HL-60 (cell line): ENCODE data around the gene EDRF1.

Source experiments
- DNase-seq, 2 experiments: peaks; one replicate each; pipeline ENCODE4 v3.0.0-alpha.2; 2010 to 2020; ENCODE audit warnings: low read depth in 1 of 2, low spot score in 1 of 2
- H3K27ac ChIP-seq: fragments of 250-450 bp; sonication (Bioruptor Pico); replicated peaks from 2 replicates; pipeline ENCODE4 v1.5.1; 2020; ENCODE audit warnings: mild to moderate bottlenecking, moderate library complexity
- H3K27me3 ChIP-seq: fragments of 250-450 bp; sonication (Bioruptor Pico); 2 replicates; pipeline ENCODE4 v1.5.1; 2021; ENCODE audit warnings: mild to moderate bottlenecking, moderate library complexity; ENCODE audit not compliant: insufficient read depth, poor library complexity, severe bottlenecking
- H3K4me3 ChIP-seq: replicated peaks from 2 replicates; pipeline ENCODE4 v1.5.1; 2011; ENCODE audit warnings: mild to moderate bottlenecking, control low read depth, low read length; ENCODE audit not compliant: insufficient read depth
- CTCF ChIP-seq: IDR thresholded peaks from one replicate; pipeline ENCODE4 v1.5.1; 2011; ENCODE audit warnings: low read length, control low read depth, inconsistent platforms; ENCODE audit not compliant: insufficient read depth
- GABPA ChIP-seq: IDR thresholded peaks from 2 replicates; pipeline ENCODE4 v1.6.1; 2012; ENCODE audit warnings: low read depth
- POLR2AphosphoS5 ChIP-seq: IDR thresholded peaks from 2 replicates; pipeline ENCODE4 v1.6.1; 2012; ENCODE audit warnings: low read depth
- REST ChIP-seq: IDR thresholded peaks from 2 replicates; pipeline ENCODE4 v1.6.1; 2012; ENCODE audit warnings: low read depth; ENCODE audit not compliant: insufficient replicate concordance
- SPI1 ChIP-seq: IDR thresholded peaks from 2 replicates; pipeline ENCODE4 v1.6.1; 2012; ENCODE audit warnings: low read depth, mild to moderate bottlenecking, borderline replicate concordance

EDRF1 gene

GRCh38 chr10:125683063-125683462, 36.4 kb upstream of the EDRF1 start, which contains the start of gene TEX36:
TSS of gene TEX36 (minus strand) at chr10:125683163. CDS start at chr10:125682989, 174 bp downstream.
- H3K4me3 ChIP-seq: no peak within 1 kb of the TSS
- no peak for TF ChIP-seq REST
- no peak for TF ChIP-seq POLR2AphosphoS5
- no peak for TF ChIP-seq GABPA
- no peak for TF ChIP-seq SPI1
- no peak for TF ChIP-seq CTCF
- H3K27me3 ChIP-seq: no peaks in the 10 kb centered on the region
- DNase-seq: no peak
- H3K27ac ChIP-seq: no peak within 1 kb of the TSS

- no peak for DNase-seq
- Histone ChIP-seq H3K27ac (no peak overlapping the region), H3K27me3 (no peaks in the 10 kb centered on the region), H3K4me3 (no peak overlapping the region)
- no peak for TF ChIP-seq GABPA
- no peak for TF ChIP-seq REST
- TF ChIP-seq POLR2AphosphoS5: no peak
- no peak for TF ChIP-seq CTCF
- TF ChIP-seq SPI1: no peak
Measured at GRCh38 chr10:125683821-125684220, 35.7 kb upstream of the EDRF1 start.

GRCh38 chr10:125684581-125684980, 34.9 kb upstream of the EDRF1 start:
- Histone ChIP-seq H3K4me3 (no peak overlapping the region), H3K27me3 (no peaks in the 10 kb centered on the region), H3K27ac (no peak overlapping the region)
- DNase-seq: peak; percentile 43 to 47
- TF ChIP-seq GABPA: no peak
- peak; percentile 56; the same call in 1 of the 2 replicates for TF ChIP-seq SPI1

GRCh38 chr10:125687507-125688185, 31.9 kb upstream of the EDRF1 start:
- Histone ChIP-seq H3K27ac (no peak overlapping the region), H3K27me3 (no peaks in the 10 kb centered on the region), H3K4me3 (no peak overlapping the region)
- TF ChIP-seq POLR2AphosphoS5 (no peak), REST (no peak), GABPA (no peak), SPI1 (no peak), CTCF (no peak)
- DNase-seq: no peak
